MM.1S (cell line): ENCODE data around the gene NCKAP5.

Experiments used
- DNase-seq: peaks from one replicate; pipeline ENCODE4 v3.0.0-alpha.2; 2015
- H2AFZ ChIP-seq: fragments of 300-600 bp; sonication (generic); 2 replicates; pipeline ENCODE4 v1.6.0; 2016; ENCODE audit warnings: antibody characterized with exemption, low read length
- H3F3A ChIP-seq: fragments of 300-600 bp; sonication (generic); 2 replicates; pipeline ENCODE4 v1.6.1; 2016; ENCODE audit warnings: mild to moderate bottlenecking, antibody characterized with exemption, low read length, moderate library complexity, mixed read lengths; ENCODE audit not compliant: insufficient read depth
- H3K27ac ChIP-seq: fragments of 300-600 bp; sonication (generic); 2 replicates; pipeline ENCODE4 v1.5.1; 2016; ENCODE audit warnings: mild to moderate bottlenecking, low read length
- H3K27me3 ChIP-seq: fragments of 300-600 bp; sonication (generic); replicated peaks from 2 replicates; pipeline ENCODE4 v1.6.0; 2016; ENCODE audit warnings: low read length; ENCODE audit not compliant: insufficient read depth
- H3K36me3 ChIP-seq: fragments of 300-600 bp; sonication (generic); replicated peaks from 2 replicates; pipeline ENCODE4 v1.6.1; 2016; ENCODE audit warnings: mild to moderate bottlenecking, low read length, mixed read lengths; ENCODE audit not compliant: insufficient read depth
- H3K4me1 ChIP-seq: fragments of 300-600 bp; sonication (generic); 2 replicates; pipeline ENCODE4 v1.6.1; 2016; ENCODE audit warnings: low read length, mixed read lengths
- H3K4me2 ChIP-seq: fragments of 300-600 bp; sonication (generic); 2 replicates; pipeline ENCODE4 v1.6.0; 2016; ENCODE audit warnings: low read depth, low read length
- H3K4me3 ChIP-seq: fragments of 300-600 bp; sonication (generic); 2 replicates; pipeline ENCODE4 v1.5.1; 2016; ENCODE audit warnings: low read length, mixed read lengths
- H3K79me2 ChIP-seq: fragments of 300-600 bp; sonication (generic); 2 replicates; pipeline ENCODE4 v1.6.1; 2016; ENCODE audit warnings: mixed run types, low read length, mixed read lengths
- H3K9ac ChIP-seq: fragments of 300-600 bp; sonication (generic); 2 replicates; pipeline ENCODE4 v1.6.1; 2016; ENCODE audit warnings: low read length, mixed read lengths
- H3K9me2 ChIP-seq: fragments of 300-600 bp; sonication (generic); replicated peaks from 2 replicates; pipeline ENCODE4 v1.6.1; 2016; ENCODE audit warnings: mild to moderate bottlenecking, low read length, mixed read lengths; ENCODE audit not compliant: insufficient read depth
- H3K9me3 ChIP-seq: fragments of 300-600 bp; sonication (generic); replicated peaks from 2 replicates; pipeline ENCODE4 v1.6.1; 2016; ENCODE audit warnings: mild to moderate bottlenecking, low read length, mixed read lengths; ENCODE audit not compliant: insufficient read depth
- H4K20me1 ChIP-seq: fragments of 300-600 bp; sonication (generic); 2 replicates; pipeline ENCODE4 v1.6.1; 2016; ENCODE audit warnings: mild to moderate bottlenecking, low read length, moderate library complexity, mixed read lengths; ENCODE audit not compliant: insufficient read depth
- EZH2 ChIP-seq: fragments of 300-600 bp; sonication (generic); optimal IDR thresholded peaks from 2 replicates; pipeline ENCODE3; 2017; ENCODE audit warnings: low read depth, mild to moderate bottlenecking, antibody characterized with exemption, low read length, mixed read lengths
- EZH2phosphoT487 ChIP-seq: fragments of 300-600 bp; sonication (generic); IDR thresholded peaks from 2 replicates; pipeline ENCODE4 v1.6.1; 2018; ENCODE audit warnings: antibody characterized with exemption, low read length
- TF ChIP-seq, protein P1 (sequence below): fragments of 300-600 bp; sonication (generic); IDR thresholded peaks from 2 replicates; pipeline ENCODE4 v1.5.1; 2016; ENCODE audit warnings: antibody characterized with exemption, low read length, mixed read lengths

NCKAP5 gene

DNA sequence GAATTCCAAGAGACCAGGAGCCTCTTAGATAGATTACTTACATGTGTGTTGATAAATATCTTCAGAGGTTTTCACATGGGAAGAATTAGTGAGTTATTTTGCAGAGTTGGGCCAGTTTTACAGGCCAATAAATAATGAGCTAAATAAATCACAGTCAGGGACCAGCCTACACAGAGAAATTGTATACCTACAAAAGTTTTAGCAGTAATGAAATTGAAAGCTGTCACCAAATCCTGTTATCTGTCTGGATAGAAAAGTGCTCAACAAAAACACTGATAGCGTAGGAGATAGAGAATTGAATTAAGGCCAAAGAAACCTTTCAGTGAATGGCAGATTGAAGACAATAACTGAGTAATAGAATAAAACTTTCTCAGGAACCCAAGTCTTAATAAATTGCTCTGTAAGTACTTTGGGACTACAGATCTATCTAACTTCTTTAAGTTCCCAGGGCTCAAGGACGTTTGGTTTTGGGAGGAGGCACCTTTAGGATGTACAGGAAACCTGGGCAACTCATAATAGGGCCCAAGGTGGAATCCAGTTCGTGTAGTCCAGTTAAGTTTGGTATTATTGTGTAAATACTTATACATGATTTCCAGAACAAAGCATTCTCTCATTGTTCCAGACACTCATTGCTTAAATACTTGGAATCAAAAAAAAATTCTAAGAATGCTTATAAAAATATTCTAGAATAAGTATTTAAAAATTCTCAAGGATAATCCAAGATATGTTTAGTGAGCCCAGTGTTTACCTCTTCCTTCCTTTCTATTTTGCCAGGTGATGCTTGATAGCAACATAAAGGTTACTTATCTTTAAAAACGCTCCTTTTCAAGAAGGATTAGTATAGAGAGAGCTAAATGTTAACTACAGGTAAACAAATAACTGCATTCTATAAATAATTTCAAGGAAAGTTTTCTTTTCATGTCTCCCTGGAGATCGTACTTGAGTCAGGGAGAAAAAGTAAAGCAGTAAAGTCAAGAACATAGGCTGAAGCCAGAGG lies 134.5 kb downstream of the NCKAP5 start:
- Histone ChIP-seq H2AFZ (no peak overlapping the region), H3K36me3 (no peaks in the 10 kb centered on the region), H3K9me2 (no peaks in the 10 kb centered on the region), H3F3A (no peaks in the 10 kb centered on the region), H3K9me3 (no peaks in the 10 kb centered on the region), H4K20me1 (no peaks in the 10 kb centered on the region), H3K4me2 (no peak overlapping the region), H3K4me1 (no peaks in the 10 kb centered on the region), H3K4me3 (no peak overlapping the region), H3K9ac (no peak overlapping the region), H3K27ac (no peak overlapping the region), H3K79me2 (no peaks in the 10 kb centered on the region), H3K27me3 (no peaks in the 10 kb centered on the region)
- no peak for DNase-seq
- TF ChIP-seq EZH2phosphoT487 (no peak), EZH2 (no peak)
- TF ChIP-seq, protein P1, sequence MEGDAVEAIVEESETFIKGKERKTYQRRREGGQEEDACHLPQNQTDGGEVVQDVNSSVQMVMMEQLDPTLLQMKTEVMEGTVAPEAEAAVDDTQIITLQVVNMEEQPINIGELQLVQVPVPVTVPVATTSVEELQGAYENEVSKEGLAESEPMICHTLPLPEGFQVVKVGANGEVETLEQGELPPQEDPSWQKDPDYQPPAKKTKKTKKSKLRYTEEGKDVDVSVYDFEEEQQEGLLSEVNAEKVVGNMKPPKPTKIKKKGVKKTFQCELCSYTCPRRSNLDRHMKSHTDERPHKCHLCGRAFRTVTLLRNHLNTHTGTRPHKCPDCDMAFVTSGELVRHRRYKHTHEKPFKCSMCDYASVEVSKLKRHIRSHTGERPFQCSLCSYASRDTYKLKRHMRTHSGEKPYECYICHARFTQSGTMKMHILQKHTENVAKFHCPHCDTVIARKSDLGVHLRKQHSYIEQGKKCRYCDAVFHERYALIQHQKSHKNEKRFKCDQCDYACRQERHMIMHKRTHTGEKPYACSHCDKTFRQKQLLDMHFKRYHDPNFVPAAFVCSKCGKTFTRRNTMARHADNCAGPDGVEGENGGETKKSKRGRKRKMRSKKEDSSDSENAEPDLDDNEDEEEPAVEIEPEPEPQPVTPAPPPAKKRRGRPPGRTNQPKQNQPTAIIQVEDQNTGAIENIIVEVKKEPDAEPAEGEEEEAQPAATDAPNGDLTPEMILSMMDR = no peak

DNA sequence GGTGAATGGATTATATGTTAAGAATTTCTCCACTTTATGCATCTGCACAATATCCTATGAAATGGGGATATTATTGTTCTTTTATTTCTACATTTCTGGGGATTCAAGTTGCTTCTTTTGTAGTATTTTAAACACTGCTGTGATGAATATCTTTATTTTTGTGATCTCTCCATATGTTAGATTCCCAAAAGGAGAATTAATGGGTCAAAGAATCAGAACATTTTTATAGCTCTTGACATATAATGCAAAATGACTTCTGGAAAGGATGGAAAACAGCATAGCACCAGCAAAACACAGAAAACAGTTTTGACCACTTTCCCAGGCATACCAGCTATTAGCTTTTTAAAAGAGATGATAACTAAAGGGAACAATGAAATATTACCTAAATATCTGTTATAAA lies 135.5 kb downstream of the NCKAP5 start:
- no peaks in the 10 kb centered on the region for H4K20me1 ChIP-seq
- H3K9me2 ChIP-seq = no peaks in the 10 kb centered on the region

DNA sequence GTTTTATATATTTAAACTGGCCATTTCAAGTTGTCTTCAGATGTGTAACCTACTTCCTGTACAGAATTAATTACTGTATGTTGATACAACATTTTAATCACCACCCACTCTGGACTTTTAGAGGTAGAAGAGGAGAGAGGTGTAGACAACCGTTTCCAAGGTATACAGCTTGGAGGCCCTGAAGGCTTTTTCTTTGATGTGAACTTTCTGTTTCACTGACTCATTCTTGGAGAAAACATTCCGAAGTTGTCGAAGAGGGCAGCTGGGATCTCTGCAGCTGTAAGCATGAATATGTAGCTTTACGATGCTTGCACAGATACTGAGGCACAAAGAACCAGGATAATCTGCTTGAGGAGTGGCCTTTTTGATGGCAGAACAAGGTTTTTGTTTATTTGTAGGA lies 137.0 kb downstream of the NCKAP5 start:
- DNase-seq = no peak

More for the DNA sequence above, 135.5 kb downstream of the NCKAP5 start:
- Histone ChIP-seq H3K4me3 (no peak overlapping the region), H3K36me3 (no peaks in the 10 kb centered on the region), H3K4me2 (no peak overlapping the region), H3K9me3 (no peaks in the 10 kb centered on the region), H2AFZ (no peak overlapping the region), H3F3A (no peaks in the 10 kb centered on the region), H3K4me1 (no peaks in the 10 kb centered on the region), H3K9ac (no peak overlapping the region), H3K27me3 (no peaks in the 10 kb centered on the region), H3K27ac (no peak overlapping the region), H3K79me2 (no peaks in the 10 kb centered on the region)
- DNase-seq = no peak
- TF ChIP-seq EZH2phosphoT487 (no peak), EZH2 (no peak)
- TF ChIP-seq, protein P1 = no peak

More for the DNA sequence above, 137.0 kb downstream of the NCKAP5 start:
- Histone ChIP-seq H3K4me1 (no peaks in the 10 kb centered on the region), H3K4me2 (no peak overlapping the region), H3K27ac (no peak overlapping the region), H3K36me3 (no peaks in the 10 kb centered on the region), H3K27me3 (no peaks in the 10 kb centered on the region), H3F3A (no peaks in the 10 kb centered on the region), H3K79me2 (no peaks in the 10 kb centered on the region), H3K9me3 (no peaks in the 10 kb centered on the region), H2AFZ (no peak overlapping the region), H3K9ac (no peak overlapping the region), H4K20me1 (no peaks in the 10 kb centered on the region), H3K4me3 (no peak overlapping the region), H3K9me2 (no peaks in the 10 kb centered on the region)
- TF ChIP-seq EZH2phosphoT487 (no peak), EZH2 (no peak)
- TF ChIP-seq, protein P1 = no peak
